HG02840 (cell line): ENCODE data around the gene PPTC7.
"Not testable (repeated sequence)": the region's sequence is repeated elsewhere in the genome, so short reads cannot be mapped to it uniquely, and the experiment has no call there.

ENCODE experiments used
- ATAC-seq: cut with Tn5 transposase; IDR thresholded peaks from one replicate; pipeline ENCODE4 v1.9.1; 2021; ENCODE audit warnings: mild to moderate bottlenecking, moderate library complexity, moderate number of reproducible peaks; ENCODE audit not compliant: unreplicated experiment, low FRiP score

PPTC7 gene, protein sequence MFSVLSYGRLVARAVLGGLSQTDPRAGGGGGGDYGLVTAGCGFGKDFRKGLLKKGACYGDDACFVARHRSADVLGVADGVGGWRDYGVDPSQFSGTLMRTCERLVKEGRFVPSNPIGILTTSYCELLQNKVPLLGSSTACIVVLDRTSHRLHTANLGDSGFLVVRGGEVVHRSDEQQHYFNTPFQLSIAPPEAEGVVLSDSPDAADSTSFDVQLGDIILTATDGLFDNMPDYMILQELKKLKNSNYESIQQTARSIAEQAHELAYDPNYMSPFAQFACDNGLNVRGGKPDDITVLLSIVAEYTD

DNA sequence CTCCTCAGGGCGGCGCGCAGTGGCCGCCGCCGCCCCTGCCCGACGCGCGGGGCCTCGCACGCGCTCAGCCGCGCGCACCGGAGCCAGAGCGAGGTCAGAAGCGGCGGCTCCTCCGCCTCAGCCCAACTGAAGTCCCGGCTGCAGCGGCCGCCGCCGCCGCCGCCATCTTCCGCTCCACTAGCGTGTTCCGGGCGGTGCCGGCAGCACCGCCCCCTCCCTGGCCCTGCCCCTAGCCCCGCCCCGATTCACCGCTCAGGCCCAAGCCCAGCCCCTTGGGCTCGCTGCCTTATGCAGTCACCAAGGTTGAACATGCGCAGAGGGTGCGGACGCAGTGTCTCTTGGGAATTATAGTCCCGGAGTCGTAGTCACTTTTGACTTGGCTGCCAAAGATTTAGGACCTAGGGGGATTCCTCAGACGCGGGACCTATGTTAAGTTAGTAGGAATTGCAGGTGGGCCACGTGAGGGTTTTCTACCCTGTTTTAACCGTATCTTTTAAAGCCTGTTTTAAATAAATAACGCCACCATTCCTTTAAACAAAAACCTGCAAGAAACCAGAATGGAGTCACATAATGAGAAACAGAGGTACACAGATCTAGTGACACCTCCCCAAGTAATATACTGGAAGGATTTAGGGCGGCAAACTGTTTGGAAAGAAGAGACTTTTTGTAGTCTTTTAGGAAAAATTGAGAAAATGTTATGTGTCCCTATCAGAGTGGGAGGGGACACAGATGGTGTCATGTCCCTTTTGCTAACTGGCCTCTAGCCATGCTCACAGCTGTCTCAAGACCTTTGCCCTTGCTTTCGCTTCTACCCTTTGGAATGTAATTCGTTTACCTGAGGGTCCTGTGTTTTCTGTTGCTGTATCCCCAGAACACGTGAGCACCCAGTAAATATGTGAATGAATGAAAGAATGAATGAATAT, at the start of gene PPTC7:
Gene PPTC7, minus strand, starts transcription at position 182 of the 923 bp plus-strand sequence. CDS start 287 bp downstream, outside the sequence.
- ATAC-seq: peak; percentile 70

DNA sequence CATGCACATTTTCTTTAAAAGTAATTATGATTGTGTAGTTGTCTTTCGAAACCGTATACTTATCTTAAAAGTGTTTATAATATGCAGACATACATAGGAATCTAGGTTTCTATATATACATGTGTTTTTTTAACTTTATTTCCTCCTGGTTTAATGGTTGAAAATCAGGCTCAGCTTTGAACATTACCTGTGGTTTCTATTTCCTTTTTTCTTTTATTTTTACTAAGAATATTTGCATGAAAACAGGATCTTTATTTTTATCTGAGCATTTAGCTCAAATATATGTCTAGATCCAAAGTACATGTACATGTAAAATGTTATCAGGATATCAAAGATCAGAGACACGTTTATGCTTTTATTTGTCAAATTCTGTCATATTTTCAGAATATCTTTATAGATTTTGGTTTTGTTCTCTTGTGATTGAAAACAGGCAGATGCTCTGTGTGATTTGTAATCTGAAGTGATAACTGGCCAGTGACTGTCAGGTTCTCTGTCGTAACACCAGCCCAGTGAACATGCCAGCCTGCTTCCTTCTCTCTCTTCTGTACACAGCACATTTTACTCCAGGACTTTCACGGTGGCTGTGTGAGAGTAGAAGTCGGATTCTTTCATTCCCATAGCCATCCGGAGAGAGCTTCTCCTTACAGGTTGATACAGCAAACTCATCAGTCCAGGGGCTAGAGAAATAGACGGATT, 44.5 kb upstream of the PPTC7 start:
- no peak for ATAC-seq

DNA sequence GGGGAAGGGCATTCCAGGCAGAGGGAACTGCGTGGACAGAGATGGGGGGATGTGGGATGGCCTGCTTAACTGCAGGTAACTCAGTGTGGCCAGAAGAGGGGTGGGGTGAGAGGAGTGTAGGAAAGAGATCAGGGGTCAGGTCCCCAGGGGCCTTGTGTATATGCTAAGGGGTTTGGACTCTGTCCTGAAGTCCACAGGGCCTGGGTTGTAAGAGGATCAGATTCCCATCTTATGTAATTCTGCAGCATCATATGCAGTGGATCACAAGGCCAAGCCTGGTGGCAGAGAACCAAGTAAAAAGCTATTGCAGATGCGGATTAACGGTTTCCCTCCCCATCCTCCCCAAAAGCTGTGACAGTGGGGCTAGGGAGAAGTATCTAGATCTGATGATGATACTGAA, 39.5 kb upstream of the PPTC7 start:
- no peak for ATAC-seq

DNA sequence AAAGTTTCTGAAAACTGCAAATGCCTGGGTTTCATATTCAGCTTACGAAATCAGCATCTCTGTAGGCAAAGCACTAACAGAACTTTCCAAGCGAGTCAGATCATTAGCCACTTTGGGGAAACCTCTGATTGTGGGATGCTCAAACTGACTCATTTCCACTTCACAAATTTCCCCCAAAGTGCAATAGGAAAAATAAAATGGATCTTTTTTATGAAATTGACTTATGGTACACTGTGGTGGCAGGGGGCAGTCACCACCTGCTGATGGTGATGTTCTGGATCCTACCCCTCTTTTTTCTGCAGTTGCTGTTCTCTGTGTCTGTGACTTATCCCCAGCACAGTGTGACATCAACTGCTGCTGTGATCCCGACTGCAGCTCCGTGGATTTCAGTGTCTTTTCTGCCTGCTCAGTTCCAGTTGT, 36.4 kb upstream of the PPTC7 start:
- no peak for ATAC-seq

DNA sequence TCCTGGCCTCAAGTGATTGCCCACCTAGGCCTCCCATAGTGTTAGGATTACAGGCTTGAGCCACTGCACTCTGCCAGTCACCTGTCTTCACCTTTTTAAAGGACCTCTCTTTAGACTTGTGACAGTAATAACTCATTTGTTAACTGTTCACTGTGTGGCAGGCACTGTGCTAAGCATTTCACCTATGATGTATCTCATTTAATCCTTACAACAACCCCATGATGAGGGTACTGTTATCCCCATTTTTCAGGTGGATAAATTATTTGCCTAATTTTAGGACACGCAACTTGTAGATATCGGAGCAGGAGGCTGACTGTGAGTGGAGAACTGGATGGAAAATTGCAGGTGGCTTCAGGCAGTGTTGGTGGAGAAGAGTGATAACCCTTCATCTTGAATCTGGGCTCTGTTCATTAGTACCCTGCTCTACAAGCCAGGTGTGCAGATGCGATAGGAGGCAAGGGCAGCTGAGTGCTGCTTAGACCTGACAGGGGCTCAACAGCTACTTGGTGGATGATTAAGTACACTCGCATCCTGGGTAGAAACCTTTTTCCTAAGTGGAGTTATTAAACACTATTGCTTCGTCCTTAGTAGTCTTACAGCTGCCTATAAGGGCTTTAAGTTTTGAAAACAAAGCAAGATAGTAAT, 33.5 kb upstream of the PPTC7 start:
- ATAC-seq: no peak

DNA sequence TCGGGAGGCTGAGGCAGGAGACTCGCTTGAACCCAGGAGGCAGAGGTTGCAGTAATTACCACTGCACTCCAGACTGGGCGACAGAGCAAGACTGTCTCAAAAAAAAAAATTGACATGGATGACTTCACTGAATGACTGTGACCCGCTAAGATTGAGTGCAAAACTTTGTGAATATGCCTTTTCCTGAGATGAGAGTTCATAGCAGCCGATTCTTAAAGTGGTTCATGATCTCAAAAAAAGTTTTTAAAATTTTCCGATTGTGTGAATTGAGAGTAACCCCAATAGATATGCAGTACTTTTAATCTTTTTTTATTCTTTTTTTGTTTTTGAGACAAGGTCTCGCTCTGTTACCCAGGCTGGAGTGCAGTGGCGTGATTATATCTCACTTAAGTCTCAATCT, 32.1 kb upstream of the PPTC7 start:
- ATAC-seq: no peak

DNA sequence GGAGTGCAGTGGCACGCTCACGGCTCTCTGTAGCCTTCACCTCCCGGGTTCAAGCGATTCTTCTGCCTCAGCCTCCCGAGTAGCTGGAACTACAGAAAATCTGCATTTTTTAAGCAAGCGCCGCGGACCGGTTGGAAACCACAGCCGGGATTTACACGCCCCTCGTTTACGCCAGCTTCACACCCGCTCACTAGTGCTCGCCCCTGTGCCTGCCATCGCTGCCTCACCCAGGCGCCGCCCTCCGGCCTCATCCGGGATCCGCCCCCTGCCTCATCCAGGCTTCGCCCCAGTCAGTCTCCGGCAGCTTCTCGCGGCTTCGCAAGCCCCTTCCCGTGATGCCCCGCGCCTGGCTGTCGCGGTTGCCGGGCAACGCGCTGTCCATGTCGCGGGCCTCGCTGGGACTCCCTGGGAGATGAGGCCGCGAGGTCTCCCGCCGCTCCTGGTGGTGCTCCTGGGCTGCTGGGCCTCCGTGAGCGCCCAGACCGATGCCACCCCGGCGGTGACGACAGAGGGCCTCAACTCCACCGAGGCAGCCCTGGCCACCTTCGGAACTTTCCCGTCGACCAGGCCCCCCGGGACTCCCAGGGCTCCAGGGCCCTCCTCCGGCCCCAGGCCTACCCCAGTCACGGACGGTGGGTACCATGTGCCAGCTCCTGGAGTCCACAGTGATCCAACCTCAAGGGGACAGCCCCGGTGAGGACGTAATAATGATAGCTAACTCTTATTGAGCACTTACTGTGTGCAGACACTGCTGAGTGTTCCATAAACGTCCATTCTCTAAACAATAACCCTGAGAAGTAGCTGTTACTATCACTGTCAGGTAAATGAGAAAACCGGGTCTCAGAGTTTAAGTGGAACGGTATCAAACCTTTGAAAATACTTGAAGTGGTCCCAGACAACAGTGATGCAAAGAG, 30.9 kb upstream of the PPTC7 start, which contains the start of gene TCTN1:
Gene TCTN1, plus strand, starts transcription at position 359 of the 914 bp plus-strand sequence. Its CDS starts 54 bp downstream, at position 413.
- ATAC-seq: peak; percentile 91

DNA sequence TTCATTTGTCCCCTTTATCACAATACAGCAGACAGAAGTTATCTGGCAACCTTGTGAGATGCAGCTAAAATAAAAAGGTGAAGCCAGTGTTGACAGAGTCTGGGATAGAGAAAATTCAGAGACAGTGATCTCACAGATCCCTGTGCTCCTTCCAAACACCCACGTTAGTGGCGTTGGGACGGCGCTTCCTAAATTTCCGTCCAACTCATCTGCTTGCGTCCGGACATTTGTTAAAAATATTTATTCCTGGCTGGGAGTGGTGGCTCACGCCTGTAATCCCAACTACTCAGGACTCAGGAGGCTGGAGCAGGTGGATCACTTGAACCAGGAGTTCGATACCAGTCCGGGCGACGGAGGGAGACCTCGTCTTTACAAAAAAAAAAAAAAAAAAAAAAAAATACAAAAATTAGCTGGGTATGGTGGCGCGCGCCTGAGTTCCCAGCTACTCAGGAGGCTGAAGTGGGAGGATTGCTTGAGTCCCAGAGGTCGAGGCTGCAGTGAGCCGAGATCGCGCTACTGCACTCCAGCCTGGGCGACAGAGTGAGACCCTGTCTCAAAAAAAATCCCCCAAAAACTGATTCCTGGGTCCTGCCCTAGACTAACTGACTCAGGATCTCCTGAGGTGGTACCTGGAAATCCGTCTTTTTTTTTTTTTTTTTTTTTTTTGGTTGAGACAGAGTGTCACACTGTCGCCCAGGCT, 30.1 kb upstream of the PPTC7 start:
- ATAC-seq: no peak

DNA sequence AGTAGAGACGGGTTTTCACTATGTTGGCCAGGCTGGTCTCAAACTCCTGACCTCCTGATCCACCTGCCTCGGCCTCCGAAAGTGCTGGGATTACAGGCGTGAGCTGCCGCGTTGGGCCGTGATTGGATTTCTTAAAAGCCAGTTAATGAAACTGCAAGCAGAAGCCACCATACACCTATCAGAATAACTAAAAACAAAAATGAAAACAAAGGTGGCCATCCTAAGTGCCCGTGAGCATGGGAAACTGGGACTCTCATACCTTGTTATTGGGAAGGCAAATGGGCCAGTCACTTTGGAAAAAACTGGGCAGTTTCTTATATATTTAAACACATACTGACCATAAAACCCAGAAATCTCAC, 23.1 kb upstream of the PPTC7 start:
- no peak for ATAC-seq

DNA sequence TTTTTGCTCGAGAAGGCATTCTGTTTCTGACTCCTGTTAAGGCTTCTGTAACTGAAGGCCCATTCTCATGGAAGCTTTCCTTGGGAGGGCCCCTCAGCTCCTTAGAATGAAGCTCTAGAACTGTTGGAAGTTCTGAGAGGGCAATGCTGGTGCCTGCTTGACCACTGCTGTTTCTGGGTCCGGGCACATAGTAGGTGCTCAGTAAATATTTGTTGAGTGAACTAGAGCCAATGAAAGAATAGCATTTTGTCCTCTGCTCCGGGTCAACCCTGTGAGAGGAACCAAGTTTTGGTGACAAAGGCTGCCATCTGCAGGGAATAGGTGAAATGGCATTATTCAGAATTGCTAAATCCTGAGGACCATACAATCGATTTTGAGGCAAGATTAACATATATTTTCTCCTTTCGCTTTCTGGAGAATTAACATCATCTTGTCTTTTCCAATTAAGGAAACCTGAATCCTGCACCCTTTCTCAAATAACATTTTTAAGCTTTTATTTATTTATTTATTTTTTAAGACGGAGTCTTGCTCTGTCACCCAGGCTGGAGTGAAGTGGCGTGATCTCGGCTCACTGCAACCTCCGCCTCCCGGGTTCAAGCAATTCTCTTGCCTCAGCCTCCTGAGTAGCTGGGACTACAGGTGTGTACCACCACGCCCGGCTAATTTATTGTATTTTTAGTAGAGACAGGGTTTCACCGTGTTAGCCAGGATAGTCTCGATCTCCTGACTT, 19.1 kb upstream of the PPTC7 start:
- not testable (repeated sequence) for ATAC-seq

DNA sequence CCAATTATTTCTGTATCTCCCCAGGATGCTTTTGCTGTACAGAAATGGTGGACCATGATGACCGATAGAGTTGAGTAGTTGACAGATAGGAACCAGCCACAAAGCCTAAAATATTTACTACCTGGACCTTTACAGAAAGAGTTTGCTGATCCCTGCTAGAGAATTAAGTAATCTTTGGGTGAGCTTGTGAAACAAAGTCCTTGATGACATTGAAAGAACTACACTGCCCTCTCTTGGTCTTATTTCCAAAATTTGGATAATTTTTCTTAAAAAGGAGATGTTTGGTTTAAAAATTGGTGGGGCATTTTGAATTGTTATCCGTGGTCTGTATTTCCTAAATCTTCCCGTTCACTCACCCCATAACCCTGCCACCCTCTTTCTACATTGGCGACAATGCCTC, 17.1 kb upstream of the PPTC7 start:
- ATAC-seq: no peak

DNA sequence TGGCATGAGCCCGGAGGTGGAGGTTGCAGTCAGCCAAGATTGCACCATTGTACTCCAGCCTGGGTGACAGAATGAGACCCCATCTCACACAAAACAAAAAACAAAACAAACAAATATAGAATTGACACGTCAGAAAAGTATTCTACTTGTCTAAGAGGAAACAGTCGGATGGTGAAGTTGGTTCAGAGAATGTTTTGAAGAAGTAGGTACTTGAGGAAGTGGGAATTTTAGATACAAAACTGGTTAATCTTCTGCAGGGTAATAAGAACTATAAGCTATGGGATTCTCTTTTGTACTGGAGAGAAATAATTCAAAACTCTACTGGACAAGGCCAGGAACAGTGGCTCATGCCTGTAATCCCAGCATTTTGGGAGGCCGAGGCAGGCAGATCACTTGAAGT, 16.2 kb upstream of the PPTC7 start:
- no peak for ATAC-seq

DNA sequence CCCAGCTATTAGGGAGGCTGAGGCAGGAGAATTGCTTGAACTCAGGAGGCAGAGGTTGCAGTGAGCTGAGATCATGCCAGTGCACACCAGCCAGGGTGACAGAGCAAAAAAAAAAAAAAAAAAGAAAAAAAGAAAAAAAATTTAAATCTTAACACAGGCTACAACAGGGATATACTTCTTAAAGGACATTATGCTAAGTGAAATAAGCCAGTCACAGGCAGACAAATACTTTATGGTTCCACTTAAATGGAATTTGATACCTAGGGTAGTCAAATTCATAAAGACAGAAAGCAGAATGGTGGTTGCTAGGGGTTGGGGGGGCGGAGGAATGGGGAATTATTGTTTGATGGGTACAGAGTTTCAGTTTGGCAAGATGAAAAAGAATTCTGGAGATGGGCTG, 14.8 kb upstream of the PPTC7 start:
- no peak for ATAC-seq

DNA sequence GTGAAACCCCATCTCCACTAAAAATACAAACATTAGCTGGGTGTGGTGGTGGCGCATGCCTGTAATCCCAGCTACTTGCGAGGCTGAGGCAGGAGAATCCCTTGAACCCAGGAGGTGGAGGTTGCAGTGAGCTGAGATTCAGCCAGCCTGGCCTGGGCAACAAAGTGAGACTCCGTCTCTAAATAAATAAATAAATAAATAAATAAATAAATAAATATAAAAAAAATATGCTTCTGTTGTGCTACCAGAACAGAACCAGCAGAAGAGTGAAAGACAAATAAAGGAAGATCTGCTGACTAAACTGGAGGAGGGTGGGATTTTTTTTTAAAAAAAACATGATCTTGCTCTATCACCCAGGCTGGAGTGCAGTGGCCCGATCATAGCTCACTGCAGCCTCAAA, 9.8 kb upstream of the PPTC7 start:
- not testable (repeated sequence) for ATAC-seq

DNA sequence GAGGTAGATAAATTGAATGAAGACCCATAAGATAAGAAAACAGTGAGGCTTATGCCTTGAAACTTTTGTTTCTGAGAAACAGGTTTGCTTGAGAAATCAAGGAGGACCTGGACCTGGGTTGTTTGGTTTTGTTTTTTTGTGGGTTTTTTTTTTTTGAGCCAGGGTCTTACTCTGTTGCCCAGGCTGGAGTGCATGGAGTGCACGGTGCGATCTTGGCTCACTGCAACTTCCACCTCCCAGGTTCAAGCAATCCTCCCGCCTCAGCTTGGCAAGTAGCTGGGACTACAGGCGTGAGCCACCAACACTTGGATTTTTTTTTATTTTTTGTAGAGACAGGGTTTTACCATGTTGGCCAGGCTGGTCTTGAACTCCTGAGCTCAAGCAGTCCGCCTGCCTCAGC, 9.0 kb upstream of the PPTC7 start:
- no peak for ATAC-seq

DNA sequence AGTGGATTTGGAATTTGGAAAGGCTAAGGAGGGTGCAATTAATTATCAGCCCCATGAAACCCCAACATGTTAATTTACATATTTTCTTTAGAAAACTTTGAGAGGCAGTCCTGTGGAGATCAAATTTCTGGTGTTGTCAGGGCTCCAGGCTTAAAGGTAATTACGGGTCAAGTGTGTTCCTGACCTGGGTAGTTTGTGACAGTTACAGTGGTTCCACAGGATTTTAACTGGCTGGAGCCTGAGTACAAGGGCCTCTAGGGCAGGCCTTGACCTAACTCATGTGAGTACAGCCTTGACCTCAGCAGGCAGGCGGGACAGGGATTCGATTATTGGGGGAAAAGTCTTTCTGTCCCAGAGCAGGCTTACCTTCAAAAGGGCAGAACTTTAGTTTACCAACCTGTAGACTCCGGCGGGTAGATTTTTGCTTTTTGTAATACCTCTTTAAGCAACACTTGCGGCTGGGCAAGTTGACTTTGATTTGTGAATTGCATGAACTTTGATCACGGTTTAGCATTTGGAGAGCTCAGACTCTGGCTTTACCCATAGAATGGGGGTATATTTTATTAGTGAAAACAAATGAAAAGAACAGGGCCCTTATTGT, 8.4 kb upstream of the PPTC7 start:
- ATAC-seq: no peak

DNA sequence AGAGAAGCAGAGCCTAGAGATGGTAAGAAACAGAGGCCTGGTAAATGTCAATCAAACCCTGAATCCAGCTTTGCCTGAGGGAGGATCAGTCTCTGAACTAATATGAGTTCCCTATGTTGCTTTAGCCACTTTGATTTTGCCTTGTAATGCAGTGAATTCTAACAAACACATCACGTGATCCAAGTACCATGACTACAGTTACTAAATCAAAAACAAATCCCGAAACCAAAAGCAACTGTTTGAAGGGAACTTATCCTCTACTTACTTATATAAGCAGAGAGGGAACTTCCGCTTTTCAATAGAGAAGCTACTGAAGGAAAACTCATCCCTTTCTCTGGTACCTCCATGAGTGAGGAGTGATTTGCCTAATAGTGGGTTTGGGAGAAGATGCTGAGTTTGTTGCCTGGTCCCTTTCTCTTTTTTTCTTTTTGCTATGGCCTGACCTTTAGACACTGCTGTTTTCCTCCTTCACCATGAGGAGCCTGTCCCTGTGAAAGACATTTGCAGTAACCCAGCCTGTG, 7.7 kb upstream of the PPTC7 start:
- peak; percentile 75 for ATAC-seq

DNA sequence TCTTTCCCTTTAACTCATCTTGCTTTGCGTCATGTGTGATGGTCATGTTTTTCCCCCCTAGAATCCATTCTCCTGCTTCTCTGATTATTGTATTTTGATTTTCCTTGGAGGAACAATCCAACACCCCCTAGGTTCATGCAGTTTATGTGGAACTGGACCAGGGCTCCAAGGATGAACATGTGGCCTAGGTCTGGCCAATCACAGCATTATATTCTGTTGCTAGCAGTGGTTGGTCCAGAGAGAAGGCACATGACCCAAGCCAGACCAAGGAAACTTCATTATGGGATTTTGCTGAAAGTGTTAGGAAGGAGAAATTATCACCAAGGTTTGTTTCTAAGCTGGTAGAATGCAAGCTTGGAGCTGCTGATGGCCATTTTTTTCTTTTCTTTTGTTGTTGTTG, 6.9 kb upstream of the PPTC7 start:
- ATAC-seq: no peak
